BJ (cell line): ENCODE data around the gene ZC3H13. TPM values are rescaled to one million over a fixed set of nuclear protein-coding genes. Genes with fewer than 3 reads are reported as not detected.

ENCODE experiments used
- CTCF ChIA-PET: fragments of 350-600 bp; formaldehyde crosslinking; extraction: SDS; loops from one replicate; lab custom pipeline; 2021; ENCODE audit warnings: antibody characterized with exemption, inconsistent platforms; lab: Yijun Ruan, JAX
- POLR2A ChIA-PET: fragments of 300-600 bp; sonication (Branson Sonifier 250); formaldehyde crosslinking; extraction: SDS; loops from one replicate; lab custom pipeline; 2021; ENCODE audit warnings: antibody characterized with exemption; lab: Charles Lee
- DNase-seq: peaks from one replicate; pipeline ENCODE4 v3.0.0-alpha.2; 2011; ENCODE audit warnings: low read depth
- H3K27me3 ChIP-seq: 2 replicates; pipeline ENCODE4 v1.6.0; 2011; ENCODE audit warnings: low read length; ENCODE audit not compliant: control insufficient read depth, insufficient read depth
- H3K36me3 ChIP-seq: 2 replicates; pipeline ENCODE4 v1.5.1; 2011; ENCODE audit warnings: low read length; ENCODE audit not compliant: control insufficient read depth, insufficient read depth
- H3K4me3 ChIP-seq: 2 replicates; pipeline ENCODE4 v1.5.1; 2011; ENCODE audit warnings: low read depth, mild to moderate bottlenecking, control low read depth, low read length
- CTCF ChIP-seq: IDR thresholded peaks from 2 replicates; pipeline ENCODE4 v1.5.1; 2011; ENCODE audit warnings: low read depth, mild to moderate bottlenecking, control low read depth, inconsistent platforms, low read length, moderate library complexity; ENCODE audit not compliant: insufficient read depth
- polyA plus RNA-seq: library from polyadenylated mRNA; depleted of rRNA; stranded (reverse); fragments of >200 nt; gene quantifications from 2 replicates; pipeline ENCODE4 v1.2.3, GENCODE V29; 2011

Gene ZC3H13
- polyA plus RNA-seq, 1 experiment, result 1.9 TPM

- H3K36me3 ChIP-seq, result no peaks in the 10 kb centered on the region
- no peak for TF ChIP-seq CTCF
- no peaks in the 10 kb centered on the region for H3K27me3 ChIP-seq
- no peak overlapping the region for H3K4me3 ChIP-seq
- POLR2A ChIA-PET, result interaction anchor here (0.6 kb wide), 2 partner anchors 984 to 1119 kb away, joined by 3 read pairs; no protein-coding TSS in a partner anchor
- DNase-seq, result no peak
- CTCF ChIA-PET, result no interaction called here
Observed at GRCh38 chr13:46041419-46041839, 11.1 kb downstream of the ZC3H13 start.

- H3K36me3 ChIP-seq, result no peaks in the 10 kb centered on the region
- ChIA-PET CTCF (no interaction called here), POLR2A (no interaction called here)
- H3K27me3 ChIP-seq, result no peaks in the 10 kb centered on the region
- DNase-seq, result no peak
- no peak overlapping the region for H3K4me3 ChIP-seq
- TF ChIP-seq CTCF, result no peak
Observed at GRCh38 chr13:46040763-46041162, 11.8 kb downstream of the ZC3H13 start.

- H3K4me3 ChIP-seq, result no peak overlapping the region
Observed at GRCh38 chr13:46039411-46040182, 12.9 kb downstream of the ZC3H13 start.

GRCh38 chr13:46038296-46038695 is 14.2 kb downstream of the ZC3H13 start:
- no peak overlapping the region for H3K4me3 ChIP-seq
- ChIA-PET POLR2A (interaction anchor here (0.6 kb wide), 1 partner anchor 15 kb away, joined by 3 read pairs; no protein-coding TSS in a partner anchor), CTCF (interaction anchor here (0.7 kb wide), 1 partner anchor 493 kb away, joined by 3 read pairs; no protein-coding TSS in a partner anchor)
- TF ChIP-seq CTCF, result no peak
- H3K27me3 ChIP-seq, result no peaks in the 10 kb centered on the region
- no peaks in the 10 kb centered on the region for H3K36me3 ChIP-seq
- DNase-seq, result no peak

More at GRCh38 chr13:46039411-46040182, 12.9 kb downstream of the ZC3H13 start:
- Histone ChIP-seq H3K27me3 (no peaks in the 10 kb centered on the region), H3K36me3 (no peaks in the 10 kb centered on the region)
- ChIA-PET POLR2A (no interaction called here), CTCF (no interaction called here)
- DNase-seq, result no peak
- TF ChIP-seq CTCF, result no peak

GRCh38 chr13:46035066-46035465 is 17.5 kb downstream of the ZC3H13 start:
- H3K36me3 ChIP-seq, result no peaks in the 10 kb centered on the region
- POLR2A ChIA-PET, result interaction anchor here (0.6 kb wide), 1 partner anchor 15 kb away, joined by 3 read pairs; no protein-coding TSS in a partner anchor
- no peak overlapping the region for H3K4me3 ChIP-seq
- no peak for TF ChIP-seq CTCF
- DNase-seq, result no peak
- CTCF ChIA-PET, result no interaction called here
- no peaks in the 10 kb centered on the region for H3K27me3 ChIP-seq
